Transverse colon (tissue), 4 donors: ENCODE results near the gene TMTC2. TPM values are rescaled to one million over a fixed set of nuclear protein-coding genes. Genes with fewer than 3 reads are reported as not detected.

Experiments
- DNase-seq: peaks from one replicate; pipeline ENCODE4 v3.0.0-alpha.2; 2019
- H3K27ac ChIP-seq, 4 donors: fragments of 200-600 bp; sonication (generic); 2 replicates each; pipeline ENCODE4 v1.5.1; 2016 to 2018; ENCODE audit warnings: inconsistent platforms in 4 of 4
- H3K27me3 ChIP-seq: fragments of 200-600 bp; sonication (generic); 2 replicates; pipeline ENCODE4 v1.5.1; 2017; ENCODE audit warnings: inconsistent platforms
- H3K36me3 ChIP-seq, 4 donors: fragments of 200-600 bp; sonication (generic); 2 replicates each; pipeline ENCODE4 v1.5.1; 2017 to 2019; ENCODE audit warnings: inconsistent platforms in 4 of 4
- H3K4me1 ChIP-seq, 4 donors: fragments of 200-600 bp; sonication (generic); 2 replicates each; pipeline ENCODE4 v1.5.1; 2017 to 2020; ENCODE audit warnings: inconsistent platforms in 4 of 4
- H3K4me3 ChIP-seq, 4 donors: fragments of 200-600 bp; sonication (generic); 1 replicate in 1 of 4; 2 replicates in 3 of 4; pipeline versions ENCODE4 v1.5.1 to v1.6.1; 2017 to 2019; ENCODE audit warnings: inconsistent platforms in 4 of 4
- H3K9me3 ChIP-seq, 2 donors: fragments of 200-600 bp; sonication (generic); 2 replicates each; pipeline ENCODE4 v1.5.1; 2017 to 2019; ENCODE audit warnings: inconsistent platforms in 2 of 2
- CTCF ChIP-seq, 5 experiments: fragments of 200-600 bp in 3 of 5; fragments of 450-650 bp in 2 of 5; sonication (generic) in 3 of 5; IDR thresholded peaks; 1 replicate in 2 of 5; 2 replicates in 3 of 5; pipeline ENCODE4 v1.5.1; 2016 to 2017; ENCODE audit warnings: antibody characterized with exemption in 5 of 5, inconsistent platforms in 3 of 5, mild to moderate bottlenecking in 2 of 5, moderate library complexity in 1 of 5
- EP300 ChIP-seq: sonication (generic); formaldehyde crosslinking; IDR thresholded peaks from one replicate; pipeline ENCODE4 v1.6.1; 2017; ENCODE audit warnings: antibody characterized with exemption, low read depth
- POLR2A ChIP-seq: fragments of 450-650 bp; IDR thresholded peaks from one replicate; pipeline ENCODE4 v1.6.1; 2016; ENCODE audit warnings: antibody characterized with exemption, mild to moderate bottlenecking, moderate library complexity
- POLR2AphosphoS5 ChIP-seq, 3 donors: sonication (generic); formaldehyde crosslinking; IDR thresholded peaks; one replicate each; pipeline ENCODE4 v1.6.1; 2016; ENCODE audit warnings: antibody characterized with exemption in 3 of 3
- WGBS, 2 donors: methylation state at CpG; one replicate each; pipeline ENCODE4 v1.1.5; 2018; ENCODE audit warnings: low coverage in 1 of 2; 5-methylcytosine and 5-hydroxymethylcytosine counted together
- in situ Hi-C, 4 donors: fragments of 200-750 bp; cut with MboI; loops; one replicate each; pipeline versions ENCODE4 v1.15.0 to v1.15.1; 2017; ENCODE audit warnings: low sequenced_read_pairs in 3 of 4, low pct_ligation_motif_present in 1 of 4, low pct_unique_long_range_greater_than_20kb in 1 of 4
- intact Hi-C: fragments of 100-400 bp; cut with DNase I; formaldehyde crosslinking; loops from one replicate; pipeline ENCODE4 v1.15.1; 2023; ENCODE audit warnings: low total_unique reads
- total RNA-seq, 4 donors: library from RNA; depleted of rRNA; stranded (reverse); fragments of >200 nt; gene quantifications; one replicate each; pipeline ENCODE4 v1.1.0, GENCODE V29; 2016

The TMTC2 gene
- total RNA-seq, 4 donors from 2014 or later, result 11.3 to 19.8 (median 17.1) TPM

DNA sequence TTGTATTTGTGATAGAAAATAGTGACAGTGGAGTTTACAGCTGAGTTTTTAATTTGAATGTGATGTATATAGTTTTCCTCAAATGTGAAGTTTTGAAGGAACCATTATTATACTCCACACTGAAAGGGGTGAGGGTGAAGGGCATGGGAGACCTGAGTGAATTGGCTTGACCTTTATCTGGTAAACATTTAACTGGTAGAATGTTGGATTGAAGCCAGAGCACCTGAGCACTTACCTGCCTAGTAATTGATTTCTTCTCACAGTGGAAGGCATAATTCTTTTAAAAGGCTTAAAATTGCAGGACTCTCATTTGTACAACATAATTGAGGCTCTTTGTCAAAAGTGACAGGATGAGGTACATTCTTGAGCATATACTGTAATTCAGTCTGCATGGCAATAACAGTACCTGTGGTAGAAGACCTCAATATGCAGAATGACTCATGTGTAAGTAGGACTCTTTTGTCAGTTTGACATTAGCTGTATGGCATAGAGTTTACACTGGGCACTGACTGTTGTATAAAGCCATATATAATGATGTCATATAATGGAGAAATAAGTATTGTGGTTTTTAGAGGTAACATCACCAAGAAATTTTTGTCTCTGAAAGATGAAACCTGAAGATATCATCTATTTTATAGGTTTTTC lies 309.6 kb downstream of the TMTC2 start:
- Histone ChIP-seq H3K36me3 (no peaks in the 10 kb centered on the region), H3K27ac (no peak overlapping the region), H3K4me1 (peaks cover 0 to 8% (median 0%) of the 10 kb centered on the region in 4 donors), H3K27me3 (no peaks in the 10 kb centered on the region), H3K4me3 (no peak overlapping the region), H3K9me3 (no peaks in the 10 kb centered on the region)
- DNase-seq, result no peak
- intact Hi-C loops (no loop called here), in situ Hi-C loops (no loop called here)
- TF ChIP-seq CTCF (IDR thresholded peaks at IDR 0.05), result no peak
- no peak for TF ChIP-seq POLR2AphosphoS5 (IDR thresholded peaks at IDR 0.05)
- no peak for TF ChIP-seq EP300
- TF ChIP-seq POLR2A, result no peak

- H3K36me3 ChIP-seq, result no peaks in the 10 kb centered on the region
- intact Hi-C loops (no loop called here), in situ Hi-C loops (no loop called here)
- H3K4me1 ChIP-seq, result peaks cover 0 to 8% (median 0%) of the 10 kb centered on the region in 4 donors
- H3K4me3 ChIP-seq, result no peak overlapping the region
- DNase-seq, result no peak
- TF ChIP-seq POLR2AphosphoS5 (IDR thresholded peaks at IDR 0.05) (no peak), EP300 (no peak), CTCF (IDR thresholded peaks at IDR 0.05) (no peak), POLR2A (no peak)
- no peaks in the 10 kb centered on the region for H3K9me3 ChIP-seq
- H3K27me3 ChIP-seq, result no peaks in the 10 kb centered on the region
- H3K27ac ChIP-seq, result no peak overlapping the region
Observed at GRCh38 chr12:82998509-82998908, 311.8 kb downstream of the TMTC2 start.

GRCh38 chr12:83003026-83003425 lies 316.3 kb downstream of the TMTC2 start:
- no peak overlapping the region for H3K27ac ChIP-seq
- in situ Hi-C loops, result no loop called here
- no peak for TF ChIP-seq CTCF (IDR thresholded peaks at IDR 0.05)
- no peak for TF ChIP-seq POLR2A
- no peak for TF ChIP-seq EP300
- TF ChIP-seq POLR2AphosphoS5 (IDR thresholded peaks at IDR 0.05), result no peak
- no peaks in the 10 kb centered on the region for H3K9me3 ChIP-seq
- no peak for DNase-seq
- no peaks in the 10 kb centered on the region for H3K4me1 ChIP-seq
- H3K27me3 ChIP-seq, result no peaks in the 10 kb centered on the region
- 42 to 47% methylated on average over 2 of the region's 2 CpGs for WGBS, 2 donors
- peaks cover 0 to 8% (median 0%) of the 10 kb centered on the region in 4 donors for H3K36me3 ChIP-seq
- intact Hi-C loops, result no loop called here
- no peak overlapping the region for H3K4me3 ChIP-seq

DNA sequence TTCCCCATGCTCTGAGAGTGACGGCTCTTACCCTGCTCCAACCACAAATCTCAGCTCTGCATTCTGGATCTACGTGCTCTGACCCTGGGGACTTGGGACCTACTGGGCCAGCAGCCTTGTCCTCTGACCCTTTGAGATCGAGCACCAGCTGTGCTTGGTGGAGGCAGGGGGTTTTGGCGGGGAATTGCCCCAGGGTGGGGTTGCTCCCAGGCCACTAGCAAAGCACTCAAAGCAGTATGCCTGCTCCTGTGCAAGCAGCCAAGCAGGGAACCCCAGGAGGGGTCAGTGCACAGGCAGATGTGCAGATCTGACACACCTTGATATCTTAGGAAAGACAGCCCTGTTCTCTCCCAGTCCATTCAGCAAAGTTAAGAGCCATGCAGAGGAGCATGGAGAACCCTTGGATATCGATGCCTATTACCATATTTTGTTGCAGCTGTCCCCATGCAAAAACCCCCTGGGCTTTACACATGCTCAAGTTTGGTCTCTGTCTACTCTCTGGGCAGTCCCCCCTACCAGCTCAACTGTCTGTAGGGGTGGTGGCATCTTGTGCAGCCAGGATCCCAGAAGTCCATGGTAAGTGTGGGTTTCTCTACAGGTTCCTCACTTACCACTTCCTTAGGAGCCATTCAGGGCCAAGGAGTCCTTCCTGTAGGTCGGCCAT lies 319.0 kb downstream of the TMTC2 start:
- Histone ChIP-seq H3K27me3 (no peaks in the 10 kb centered on the region), H3K4me3 (no peak overlapping the region), H3K9me3 (peaks cover 3 to 8% of the 10 kb centered on the region in 2 donors), H3K27ac (no peak overlapping the region), H3K4me1 (no peaks in the 10 kb centered on the region), H3K36me3 (peaks cover 0 to 29% (median 0%) of the 10 kb centered on the region in 4 donors)
- no peak for TF ChIP-seq POLR2AphosphoS5 (IDR thresholded peaks at IDR 0.05)
- TF ChIP-seq CTCF (IDR thresholded peaks at IDR 0.05), result no peak
- no peak for TF ChIP-seq POLR2A
- no peak for TF ChIP-seq EP300
- in situ Hi-C loops (no loop called here), intact Hi-C loops (no loop called here)
- 87 to 89% methylated on average over 2 to 5 of the region's 6 CpGs for WGBS, 2 donors
- no peak for DNase-seq
